Breast epithelium (tissue), 3 donors: ENCODE measurements around the gene UFSP1.

Experiments used
- CTCF ChIP-seq, 3 donors: fragments of 450-650 bp; IDR thresholded peaks; one replicate each; pipeline ENCODE4 v1.5.1; 2016 to 2017; ENCODE audit warnings: antibody characterized with exemption in 3 of 3, mild to moderate bottlenecking in 3 of 3, moderate library complexity in 3 of 3
- POLR2A ChIP-seq: fragments of 450-650 bp; IDR thresholded peaks from one replicate; pipeline ENCODE4 v1.6.1; 2016; ENCODE audit warnings: antibody characterized with exemption, mild to moderate bottlenecking, moderate library complexity
- POLR2AphosphoS5 ChIP-seq, 3 donors: sonication (generic); formaldehyde crosslinking; IDR thresholded peaks; one replicate each; pipeline ENCODE4 v1.6.1; 2017; ENCODE audit warnings: antibody characterized with exemption in 3 of 3

- no peak for TF ChIP-seq CTCF (IDR thresholded peaks at IDR 0.05)
- TF ChIP-seq POLR2AphosphoS5 (IDR thresholded peaks at IDR 0.05) = no peak
- no peak for TF ChIP-seq POLR2A
These were observed 21.6 kb downstream of the UFSP1 start for GRCh38 chr7:100867776-100868485.
